Choroid plexus epithelial cell (primary cell): ENCODE data around the gene BCL2L11.

Source experiments
- DNase-seq: peaks from one replicate; pipeline ENCODE4 v3.0.0-alpha.2; 2010; ENCODE audit warnings: low read depth
- H3K4me3 ChIP-seq: 2 replicates; pipeline ENCODE4 v1.5.1; 2011; ENCODE audit warnings: low read depth, mild to moderate bottlenecking, control low read depth, low read length, moderate library complexity
- TF ChIP-seq, protein P1 (sequence below): conservative IDR thresholded peaks from 2 replicates; pipeline ENCODE4 v1.5.1; 2011; ENCODE audit warnings: low read depth, mild to moderate bottlenecking, control low read depth, inconsistent platforms, low read length, moderate library complexity

BCL2L11 gene

DNA sequence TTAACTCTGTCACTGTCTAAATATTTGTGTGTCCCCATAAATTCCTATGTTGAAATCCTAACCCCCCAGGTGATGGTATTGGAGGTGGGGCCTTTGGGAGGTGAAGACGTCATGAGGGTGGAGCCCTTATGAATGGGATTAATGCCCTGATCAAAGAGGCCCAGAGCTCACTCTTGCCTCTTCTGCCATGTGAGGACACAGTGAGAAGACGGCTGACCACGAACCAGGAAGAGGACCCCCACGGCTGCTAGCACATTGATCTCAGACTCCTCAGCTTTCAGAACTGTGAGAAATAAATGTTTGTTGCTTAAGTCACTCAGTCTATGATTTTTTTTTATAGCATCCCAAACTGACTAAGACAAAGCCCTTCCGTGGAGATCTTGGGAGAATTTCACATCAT, 71.2 kb downstream of the BCL2L11 start:
- no peak for DNase-seq
- TF ChIP-seq, protein P1, sequence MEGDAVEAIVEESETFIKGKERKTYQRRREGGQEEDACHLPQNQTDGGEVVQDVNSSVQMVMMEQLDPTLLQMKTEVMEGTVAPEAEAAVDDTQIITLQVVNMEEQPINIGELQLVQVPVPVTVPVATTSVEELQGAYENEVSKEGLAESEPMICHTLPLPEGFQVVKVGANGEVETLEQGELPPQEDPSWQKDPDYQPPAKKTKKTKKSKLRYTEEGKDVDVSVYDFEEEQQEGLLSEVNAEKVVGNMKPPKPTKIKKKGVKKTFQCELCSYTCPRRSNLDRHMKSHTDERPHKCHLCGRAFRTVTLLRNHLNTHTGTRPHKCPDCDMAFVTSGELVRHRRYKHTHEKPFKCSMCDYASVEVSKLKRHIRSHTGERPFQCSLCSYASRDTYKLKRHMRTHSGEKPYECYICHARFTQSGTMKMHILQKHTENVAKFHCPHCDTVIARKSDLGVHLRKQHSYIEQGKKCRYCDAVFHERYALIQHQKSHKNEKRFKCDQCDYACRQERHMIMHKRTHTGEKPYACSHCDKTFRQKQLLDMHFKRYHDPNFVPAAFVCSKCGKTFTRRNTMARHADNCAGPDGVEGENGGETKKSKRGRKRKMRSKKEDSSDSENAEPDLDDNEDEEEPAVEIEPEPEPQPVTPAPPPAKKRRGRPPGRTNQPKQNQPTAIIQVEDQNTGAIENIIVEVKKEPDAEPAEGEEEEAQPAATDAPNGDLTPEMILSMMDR: no peak
- no peak overlapping the region for H3K4me3 ChIP-seq

DNA sequence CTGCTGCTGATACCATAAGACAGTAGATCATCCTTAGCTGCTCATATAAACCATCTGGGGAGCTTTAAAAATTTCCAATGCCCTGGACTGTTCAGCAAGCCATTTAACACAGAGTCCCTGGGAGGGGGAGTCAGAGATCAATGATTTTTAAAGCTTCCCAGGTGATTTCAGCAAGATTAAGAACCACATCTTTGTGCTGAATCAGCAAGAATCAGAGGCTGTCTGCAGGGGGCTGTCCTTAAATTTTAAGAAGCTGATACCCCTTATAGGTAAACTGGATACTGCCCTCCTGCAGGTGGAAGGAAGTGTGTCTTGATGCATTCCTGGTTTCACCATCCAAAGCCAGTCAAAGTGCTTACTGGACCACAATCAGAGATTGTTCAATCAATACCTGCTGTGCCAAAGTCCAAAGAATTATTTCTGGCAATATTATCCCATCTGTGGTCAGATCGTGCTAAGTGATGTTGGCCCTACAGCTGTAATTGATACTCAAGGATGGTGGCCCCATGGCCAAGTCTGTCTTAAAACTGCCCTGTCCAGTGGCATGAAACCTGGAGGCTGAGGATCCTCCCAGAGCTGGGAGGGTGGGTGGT, 72.2 kb downstream of the BCL2L11 start:
- DNase-seq: no peak
- TF ChIP-seq, protein P1: no peak
- H3K4me3 ChIP-seq: no peak overlapping the region

DNA sequence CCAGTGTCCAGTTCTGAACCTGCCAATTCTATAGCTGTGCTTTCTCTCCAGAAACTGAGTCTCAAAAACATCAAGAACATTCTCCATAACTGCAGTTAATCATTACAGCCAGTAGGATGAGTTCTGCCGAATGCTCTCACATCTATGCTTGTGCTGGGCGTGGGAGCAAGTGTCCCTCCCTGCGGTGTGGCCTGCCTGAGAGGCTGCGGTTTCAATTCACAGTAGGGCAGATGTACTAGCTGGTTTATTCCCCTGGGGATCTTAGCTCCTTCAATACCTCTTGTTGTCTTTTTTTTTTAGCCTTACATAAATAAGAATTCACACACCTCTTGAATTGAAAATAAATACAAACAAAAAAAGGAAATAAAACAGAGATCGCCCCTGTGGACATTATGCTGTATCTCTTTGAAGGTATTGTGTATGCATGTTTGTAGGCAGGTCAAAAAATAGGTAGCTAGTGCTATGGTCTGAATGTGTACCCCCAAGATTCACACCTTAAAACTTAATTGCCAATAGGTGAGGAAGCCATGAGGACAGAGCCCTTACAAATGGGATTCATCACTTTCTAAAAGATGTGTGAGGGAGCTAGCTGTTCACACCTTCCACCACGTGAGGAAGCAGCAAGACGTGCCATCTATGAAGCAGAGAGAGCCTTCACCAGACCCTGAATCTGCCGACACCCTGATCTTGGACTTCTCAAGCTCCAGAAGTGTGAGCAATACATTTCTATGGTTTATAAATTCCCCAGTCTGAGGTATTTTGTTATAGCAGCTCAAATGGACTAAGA, 74.3 kb downstream of the BCL2L11 start:
- DNase-seq: peak; percentile 73
- H3K4me3 ChIP-seq: no peak overlapping the region
- TF ChIP-seq, protein P1: peak; percentile 46

DNA sequence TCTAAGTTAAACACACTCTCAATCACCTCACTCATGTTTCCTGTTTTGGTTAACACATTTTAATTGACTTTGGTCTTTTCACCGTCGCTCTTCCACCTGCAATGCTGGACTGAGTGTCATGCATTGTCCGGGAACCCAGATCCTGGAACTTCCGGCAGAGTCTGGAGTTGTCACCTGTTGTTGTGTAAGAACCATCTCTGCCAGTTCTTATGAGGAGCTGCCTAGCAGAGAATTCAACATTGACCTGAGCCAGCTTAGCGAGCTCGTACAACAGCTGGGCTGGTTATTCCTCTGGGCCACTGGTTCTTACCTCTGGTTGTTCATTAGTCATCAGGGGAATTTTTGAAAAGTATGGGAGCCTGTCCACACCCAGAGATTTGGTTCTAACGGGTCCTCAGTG, 75.7 kb downstream of the BCL2L11 start:
- no peak overlapping the region for H3K4me3 ChIP-seq
- DNase-seq: no peak
- TF ChIP-seq, protein P1: no peak

DNA sequence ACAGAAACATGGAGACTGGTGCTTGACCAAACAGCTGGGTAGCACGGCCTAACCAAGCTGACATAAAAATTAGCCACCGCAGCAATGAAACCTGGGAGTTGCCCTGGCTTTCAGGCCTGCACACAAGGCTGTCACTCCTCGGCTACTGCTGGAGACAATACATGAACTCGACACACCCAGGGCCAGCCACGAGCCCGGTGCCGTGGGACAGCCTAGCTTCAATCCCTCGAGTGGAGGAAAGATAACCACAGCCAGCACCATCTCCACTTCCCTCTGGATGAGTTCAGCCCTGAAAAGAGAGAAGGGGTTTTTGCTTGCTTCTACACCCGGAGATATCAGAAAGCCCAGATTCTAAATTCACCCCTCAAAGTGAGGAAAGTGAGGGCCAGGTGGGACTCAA, 78.0 kb downstream of the BCL2L11 start:
- TF ChIP-seq, protein P1: no peak
- H3K4me3 ChIP-seq: no peak overlapping the region
- DNase-seq: no peak

DNA sequence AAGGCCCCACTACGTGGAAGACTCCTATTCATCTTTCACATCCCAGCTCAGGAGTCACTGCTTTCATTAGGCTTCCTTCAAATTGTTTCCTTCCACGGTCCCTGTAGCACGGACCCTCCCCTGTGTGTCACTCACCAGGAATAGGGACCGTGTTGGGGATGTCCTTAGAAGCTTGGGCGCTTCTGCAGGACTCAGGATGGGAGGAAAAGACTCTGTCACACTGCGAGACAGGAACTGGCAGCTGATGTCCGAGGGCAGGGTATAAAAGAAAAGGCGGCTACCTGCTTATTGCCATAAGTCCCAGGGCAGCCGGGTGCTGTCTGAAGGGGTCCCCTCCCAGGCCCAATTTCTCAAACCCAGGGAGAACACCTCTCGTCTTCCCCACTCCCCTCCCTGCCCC, 79.1 kb downstream of the BCL2L11 start:
- TF ChIP-seq, protein P1: no peak
- no peak for DNase-seq

More for the DNA sequence above, 79.1 kb downstream of the BCL2L11 start:
- H3K4me3 ChIP-seq: no peak overlapping the region
